Measurements from ENCODE around the gene MS4A2.
"Not testable (repeated sequence)": the region's sequence is repeated elsewhere in the genome, so short reads cannot be mapped to it uniquely, and the experiment has no call there.

MS4A2 gene

GRCh38 chr11:60101368-60101767 lies 12.9 kb downstream of the MS4A2 start:
- not testable (repeated sequence) for DNase-seq (ENCODE audit: low spot score)

GRCh38 chr11:60104471-60105115 lies 16.1 kb downstream of the MS4A2 start:
- not testable (repeated sequence) for DNase-seq (ENCODE audit: low spot score)

GRCh38 chr11:60108631-60109030 lies 20.2 kb downstream of the MS4A2 start:
- not testable (repeated sequence) for DNase-seq (ENCODE audit: low spot score)

- no peak for DNase-seq (ENCODE audit: low spot score)
Measured at GRCh38 chr11:60111793-60112192, 23.3 kb downstream of the MS4A2 start.

GRCh38 chr11:60116996-60117790 lies 28.7 kb downstream of the MS4A2 start:
- DNase-seq (ENCODE audit: low spot score) = peak; percentile 68

- no peak for DNase-seq (ENCODE audit: low spot score)
Measured at GRCh38 chr11:60118338-60118737, 29.9 kb downstream of the MS4A2 start.

- no peak for DNase-seq (ENCODE audit: low spot score)
Measured at GRCh38 chr11:60119710-60120109, 31.2 kb downstream of the MS4A2 start.

- DNase-seq (ENCODE audit: low spot score) = peak; percentile 56
Measured at GRCh38 chr11:60121264-60121663, 32.8 kb downstream of the MS4A2 start.

- DNase-seq (ENCODE audit: low spot score) = no peak
Measured at GRCh38 chr11:60122414-60123036, 34.1 kb downstream of the MS4A2 start.

- no peak for DNase-seq (ENCODE audit: low spot score)
Measured at GRCh38 chr11:60124802-60125432, 36.5 kb downstream of the MS4A2 start.

GRCh38 chr11:60125956-60126585 lies 37.6 kb downstream of the MS4A2 start:
- peak; percentile 82 for DNase-seq (ENCODE audit: low spot score)

GRCh38 chr11:60127311-60127811 lies 38.9 kb downstream of the MS4A2 start:
- DNase-seq (ENCODE audit: low spot score) = peak; percentile 90

GRCh38 chr11:60128376-60128775 lies 39.9 kb downstream of the MS4A2 start:
- DNase-seq (ENCODE audit: low spot score) = no peak

GRCh38 chr11:60128866-60129265 lies 40.4 kb downstream of the MS4A2 start:
- DNase-seq (ENCODE audit: low spot score) = not testable (repeated sequence)

- DNase-seq (ENCODE audit: low spot score) = no peak
Measured at GRCh38 chr11:60129853-60130252, 41.4 kb downstream of the MS4A2 start.

GRCh38 chr11:60130496-60130895 lies 42.0 kb downstream of the MS4A2 start:
- DNase-seq (ENCODE audit: low spot score) = peak; percentile 78

- DNase-seq (ENCODE audit: low spot score) = peak; percentile 44
Measured at GRCh38 chr11:60131912-60132311, 43.4 kb downstream of the MS4A2 start.

- no peak for DNase-seq (ENCODE audit: low spot score)
Measured at GRCh38 chr11:60133917-60134316, 45.5 kb downstream of the MS4A2 start.

GRCh38 chr11:60143768-60144167 lies 55.3 kb downstream of the MS4A2 start:
- no peak for DNase-seq (ENCODE audit: low spot score)

- DNase-seq (ENCODE audit: low spot score) = no peak
Measured at GRCh38 chr11:60145677-60146076, 57.2 kb downstream of the MS4A2 start.

Measured in kidney tubule cell (primary cell).